WTC11 (cell line): ENCODE data around the gene LRRC58. TPM values are rescaled to one million over a fixed set of nuclear protein-coding genes. Genes with fewer than 3 reads are reported as not detected.
A peak's percentile ranks its signal among the peaks of the same experiment; 100 is the strongest.

Experiments used
- ATAC-seq: fragments of 200-7000 bp; cut with Tn5 transposase; 2 replicates; pipeline ENCODE4 v1.10.0; 2021; ENCODE audit warnings: mild to moderate bottlenecking, moderate library complexity
- CTCF ChIA-PET: fragments of 300-600 bp; sonication (Branson Sonifier 250); formaldehyde crosslinking; loops from one replicate; lab custom pipeline; 2021; ENCODE audit warnings: antibody characterized with exemption; lab: Charles Lee
- POLR2A ChIA-PET: fragments of 350-600 bp; sonication (Branson Sonifier 250); formaldehyde crosslinking; loops from one replicate; lab custom pipeline; 2021; ENCODE audit warnings: antibody characterized with exemption; lab: Charles Lee
- DNase-seq: peaks from one replicate; pipeline ENCODE4 v3.0.0; 2021; ENCODE audit warnings: low spot score
- H3K27ac Mint-ChIP-seq: 2 replicates; pipeline ENCODE4 v1.8.0; 2021; ENCODE audit warnings: mixed read lengths
- H3K27me3 Mint-ChIP-seq: 2 replicates; pipeline ENCODE4 v1.8.0; 2021; ENCODE audit warnings: low read depth, mild to moderate bottlenecking, moderate library complexity, mixed read lengths
- H3K36me3 Mint-ChIP-seq: 2 replicates; pipeline ENCODE4 v1.8.0; 2021; ENCODE audit warnings: mixed read lengths
- H3K4me1 Mint-ChIP-seq: 2 replicates; pipeline ENCODE4 v1.8.0; 2022; ENCODE audit warnings: mixed read lengths
- H3K4me3 Mint-ChIP-seq: 2 replicates; pipeline ENCODE4 v1.8.0; 2021; ENCODE audit warnings: mild to moderate bottlenecking, moderate library complexity, mixed read lengths
- H3K9me3 Mint-ChIP-seq: 2 replicates; pipeline ENCODE4 v1.8.0; 2021; ENCODE audit warnings: mixed read lengths
- CDX4 ChIP-seq: fragments of 250-450 bp; sonication (Bioruptor Pico); IDR thresholded peaks from 2 replicates; pipeline ENCODE4 v1.9.0; 2021; ENCODE audit warnings: moderate library complexity, mild to moderate bottlenecking, inconsistent platforms, borderline replicate concordance
- CTCF ChIP-seq: fragments of 200-600 bp; IDR thresholded peaks from 2 replicates; pipeline ENCODE4 v1.8.0; 2022; ENCODE audit warnings: antibody characterized with exemption
- E2F5 ChIP-seq: sonication (generic); formaldehyde crosslinking; IDR thresholded peaks from 2 replicates; pipeline ENCODE4 v1.8.1; 2022; ENCODE audit warnings: mild to moderate bottlenecking, moderate library complexity, missing genetic modification reagents
- EMX1 ChIP-seq: fragments of 250-450 bp; sonication (Bioruptor Pico); IDR thresholded peaks from 2 replicates; pipeline ENCODE4 v1.8.0; 2021; ENCODE audit warnings: mild to moderate bottlenecking
- ETV6 ChIP-seq: sonication (generic); formaldehyde crosslinking; IDR thresholded peaks from 2 replicates; pipeline ENCODE4 v1.8.1; 2022; ENCODE audit warnings: mild to moderate bottlenecking, missing genetic modification reagents
- FOXK1 ChIP-seq: sonication (generic); formaldehyde crosslinking; IDR thresholded peaks from 2 replicates; pipeline ENCODE4 v1.8.0; 2022; ENCODE audit warnings: mild to moderate bottlenecking, moderate library complexity, missing genetic modification reagents
- GTF2I ChIP-seq: fragments of 250-450 bp; sonication (Bioruptor Pico); conservative IDR thresholded peaks from 2 replicates; pipeline ENCODE4 v1.4.0; 2021; ENCODE audit warnings: mild to moderate bottlenecking
- HMGXB4 ChIP-seq: sonication (generic); formaldehyde crosslinking; IDR thresholded peaks from 2 replicates; pipeline ENCODE4 v1.8.1; 2023; ENCODE audit warnings: mild to moderate bottlenecking, moderate library complexity, missing genetic modification reagents
- JAZF1 ChIP-seq: fragments of 250-450 bp; sonication (Bioruptor Pico); IDR thresholded peaks from 2 replicates; pipeline ENCODE4 v1.9.0; 2021; ENCODE audit warnings: moderate library complexity, mild to moderate bottlenecking, inconsistent platforms
- MAX ChIP-seq: sonication (generic); formaldehyde crosslinking; IDR thresholded peaks from 2 replicates; pipeline ENCODE4 v1.8.0; 2022; ENCODE audit warnings: mild to moderate bottlenecking, missing genetic modification reagents
- NFE2L1 ChIP-seq: sonication (generic); formaldehyde crosslinking; IDR thresholded peaks from 2 replicates; pipeline ENCODE4 v1.8.1; 2023; ENCODE audit warnings: missing genetic modification reagents
- NR3C1 ChIP-seq: sonication (generic); formaldehyde crosslinking; conservative IDR thresholded peaks from 2 replicates; pipeline ENCODE4 v1.8.1; 2023; ENCODE audit warnings: low read depth, mild to moderate bottlenecking, missing genetic modification reagents
- PRDM15 ChIP-seq: sonication (generic); formaldehyde crosslinking; IDR thresholded peaks from 2 replicates; pipeline ENCODE4 v1.8.0; 2022; ENCODE audit warnings: missing genetic modification reagents
- RELA ChIP-seq: sonication (generic); formaldehyde crosslinking; IDR thresholded peaks from 2 replicates; pipeline ENCODE4 v1.8.1; 2022; ENCODE audit warnings: missing genetic modification reagents, mild to moderate bottlenecking, borderline replicate concordance
- SMAD4 ChIP-seq: sonication (generic); formaldehyde crosslinking; IDR thresholded peaks from 2 replicates; pipeline ENCODE4 v1.8.0; 2022; ENCODE audit warnings: mild to moderate bottlenecking, missing genetic modification reagents
- SP1 ChIP-seq: sonication (generic); formaldehyde crosslinking; conservative IDR thresholded peaks from 2 replicates; pipeline ENCODE4 v1.8.1; 2022; ENCODE audit warnings: missing genetic modification reagents
- STAT6 ChIP-seq: sonication (generic); formaldehyde crosslinking; conservative IDR thresholded peaks from 2 replicates; pipeline ENCODE4 v1.8.1; 2023; ENCODE audit warnings: mild to moderate bottlenecking, low read depth, missing genetic modification reagents, moderate library complexity
- TP53 ChIP-seq: sonication (generic); formaldehyde crosslinking; IDR thresholded peaks from 2 replicates; pipeline ENCODE4 v1.8.1; 2023; ENCODE audit warnings: mild to moderate bottlenecking, missing genetic modification reagents
- USF2 ChIP-seq: sonication (generic); formaldehyde crosslinking; IDR thresholded peaks from 2 replicates; pipeline ENCODE4 v1.8.1; 2023; ENCODE audit warnings: mild to moderate bottlenecking, missing genetic modification reagents, moderate library complexity
- ZBTB43 ChIP-seq: sonication (generic); formaldehyde crosslinking; IDR thresholded peaks from 2 replicates; pipeline ENCODE4 v1.8.1; 2023; ENCODE audit warnings: mild to moderate bottlenecking, missing genetic modification reagents
- ZNF121 ChIP-seq: sonication (generic); formaldehyde crosslinking; IDR thresholded peaks from 2 replicates; pipeline ENCODE4 v1.8.0; 2023; ENCODE audit warnings: missing genetic modification reagents
- ZNF232 ChIP-seq: sonication (generic); formaldehyde crosslinking; IDR thresholded peaks from 2 replicates; pipeline ENCODE4 v1.8.0; 2022; ENCODE audit warnings: mild to moderate bottlenecking, missing genetic modification reagents
- ZNF263 ChIP-seq: sonication (generic); formaldehyde crosslinking; IDR thresholded peaks from 2 replicates; pipeline ENCODE4 v1.8.1; 2022; ENCODE audit warnings: low read depth, mild to moderate bottlenecking, moderate library complexity, missing genetic modification reagents
- total RNA-seq: library from RNA; stranded (reverse); gene quantifications from 3 replicates; pipeline ENCODE4 v1.2.3, GENCODE V29; 2021

The LRRC58 gene
- total RNA-seq, 1 experiment from 2014 or later, result 15.1 TPM

GRCh38 chr3:120352017-120352416 is 2.9 kb upstream of the LRRC58 start (continued):
- TF ChIP-seq ZBTB43 (CRISPR knock-in tag), result no peak
- TF ChIP-seq E2F5 (CRISPR knock-in tag), result no peak
- no peak for TF ChIP-seq FOXK1 (CRISPR knock-in tag)
- TF ChIP-seq NFE2L1 (CRISPR knock-in tag), result no peak
- TF ChIP-seq, all 79 proteins: peak for 0

GRCh38 chr3:120350401-120350941 is 1.3 kb upstream of the LRRC58 start:
- H3K4me1 Mint-ChIP-seq, result peaks cover 21% of the 10 kb centered on the region
- no peaks in the 10 kb centered on the region for H3K9me3 Mint-ChIP-seq
- ATAC-seq (no peak), DNase-seq (no peak)
- peaks cover 14% of the 10 kb centered on the region for H3K27me3 Mint-ChIP-seq
- peak overlapping the region; percentile 72 for H3K4me3 Mint-ChIP-seq
- no peaks in the 10 kb centered on the region for H3K36me3 Mint-ChIP-seq
- ChIA-PET CTCF (interaction anchor here (0.8 to 2.9 kb wide), 2 partner anchors 67 to 208 kb away, joined by 3 to 13 read pairs; no protein-coding TSS in a partner anchor), POLR2A (no interaction called here)
- TF ChIP-seq MAX (CRISPR knock-in tag) (no peak), ETV6 (CRISPR knock-in tag) (no peak), RELA (no peak), CDX4 (no peak), GTF2I (CRISPR knock-in tag) (no peak), NR3C1 (CRISPR knock-in tag) (no peak), ZNF263 (no peak), PRDM15 (CRISPR knock-in tag) (no peak), JAZF1 (no peak), TP53 (no peak), SP1 (CRISPR knock-in tag) (no peak), FOXK1 (CRISPR knock-in tag) (no peak), ZNF121 (CRISPR knock-in tag) (no peak), SMAD4 (CRISPR knock-in tag) (no peak), HMGXB4 (CRISPR knock-in tag) (no peak), ZNF232 (CRISPR knock-in tag) (no peak), USF2 (CRISPR knock-in tag) (no peak), STAT6 (CRISPR knock-in tag) (no peak), CTCF (no peak), EMX1 (CRISPR knock-in tag) (no peak)
- no peak overlapping the region; the same call in 1 of the 2 replicates for H3K27ac Mint-ChIP-seq
